ENCODE data around the gene SEPTIN8. TPM values are rescaled to one million over a fixed set of nuclear protein-coding genes. Genes with fewer than 3 reads are reported as not detected.
A peak's percentile ranks its signal among the peaks of the same experiment; 100 is the strongest.

Gene SEPTIN8
- polyA plus RNA-seq, 1 of the 3 experiments (the other 2 are of a cell fraction) = 54.9 TPM

DNA sequence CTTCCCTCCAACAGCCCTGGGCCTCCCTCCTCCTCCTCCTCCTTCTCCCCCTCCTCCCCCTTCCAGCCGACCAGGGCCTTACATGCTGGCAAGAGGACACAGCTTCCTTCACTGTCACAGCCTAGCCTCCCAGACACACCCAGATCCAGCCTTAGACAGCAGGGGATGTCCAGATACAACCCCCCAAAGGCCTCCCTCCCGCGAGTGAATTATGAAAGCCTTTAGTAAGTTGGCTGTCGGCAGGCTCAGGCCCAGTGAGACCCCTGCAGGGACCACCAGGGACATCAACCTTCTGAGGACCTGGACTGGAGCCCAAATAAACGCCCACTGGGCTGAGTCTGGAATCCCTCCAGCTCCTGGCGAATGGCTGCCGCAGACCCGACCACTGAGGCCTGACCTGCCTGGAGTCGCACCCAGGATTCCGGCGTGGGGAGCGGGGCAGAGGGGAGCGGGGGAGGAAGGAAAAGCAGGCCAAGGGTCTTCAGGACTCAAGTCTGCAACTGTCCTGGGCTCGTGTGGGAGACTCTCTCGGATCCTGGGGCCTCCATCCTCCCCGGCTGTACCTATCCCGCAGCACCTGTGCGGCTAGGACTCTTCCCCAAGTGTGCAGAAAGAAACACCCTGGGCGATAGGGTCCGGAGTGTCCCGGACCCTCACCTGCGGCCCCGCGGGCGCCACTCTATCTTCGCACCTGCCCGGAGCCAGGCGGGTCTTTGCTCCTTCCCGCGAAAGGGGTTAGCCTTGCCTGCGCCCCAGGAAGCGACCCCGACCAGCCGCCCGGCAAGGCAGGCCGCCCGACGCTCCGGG, 705 bp downstream of the SEPTIN8 start (continued):
- TF ChIP-seq, protein P1, sequence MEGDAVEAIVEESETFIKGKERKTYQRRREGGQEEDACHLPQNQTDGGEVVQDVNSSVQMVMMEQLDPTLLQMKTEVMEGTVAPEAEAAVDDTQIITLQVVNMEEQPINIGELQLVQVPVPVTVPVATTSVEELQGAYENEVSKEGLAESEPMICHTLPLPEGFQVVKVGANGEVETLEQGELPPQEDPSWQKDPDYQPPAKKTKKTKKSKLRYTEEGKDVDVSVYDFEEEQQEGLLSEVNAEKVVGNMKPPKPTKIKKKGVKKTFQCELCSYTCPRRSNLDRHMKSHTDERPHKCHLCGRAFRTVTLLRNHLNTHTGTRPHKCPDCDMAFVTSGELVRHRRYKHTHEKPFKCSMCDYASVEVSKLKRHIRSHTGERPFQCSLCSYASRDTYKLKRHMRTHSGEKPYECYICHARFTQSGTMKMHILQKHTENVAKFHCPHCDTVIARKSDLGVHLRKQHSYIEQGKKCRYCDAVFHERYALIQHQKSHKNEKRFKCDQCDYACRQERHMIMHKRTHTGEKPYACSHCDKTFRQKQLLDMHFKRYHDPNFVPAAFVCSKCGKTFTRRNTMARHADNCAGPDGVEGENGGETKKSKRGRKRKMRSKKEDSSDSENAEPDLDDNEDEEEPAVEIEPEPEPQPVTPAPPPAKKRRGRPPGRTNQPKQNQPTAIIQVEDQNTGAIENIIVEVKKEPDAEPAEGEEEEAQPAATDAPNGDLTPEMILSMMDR (IDR thresholded peaks at IDR 0.05) = no peak
- no peak for TF ChIP-seq MXI1 (IDR thresholded peaks at IDR 0.05; ENCODE audit: low read depth, low read length)
- no peak for TF ChIP-seq EP300 (IDR thresholded peaks at IDR 0.05; ENCODE audit: borderline replicate concordance in 1 of 2, low read depth in 1 of 2, low read length in 1 of 2)
- no peak for TF ChIP-seq TCF12 (IDR thresholded peaks at IDR 0.05)

DNA sequence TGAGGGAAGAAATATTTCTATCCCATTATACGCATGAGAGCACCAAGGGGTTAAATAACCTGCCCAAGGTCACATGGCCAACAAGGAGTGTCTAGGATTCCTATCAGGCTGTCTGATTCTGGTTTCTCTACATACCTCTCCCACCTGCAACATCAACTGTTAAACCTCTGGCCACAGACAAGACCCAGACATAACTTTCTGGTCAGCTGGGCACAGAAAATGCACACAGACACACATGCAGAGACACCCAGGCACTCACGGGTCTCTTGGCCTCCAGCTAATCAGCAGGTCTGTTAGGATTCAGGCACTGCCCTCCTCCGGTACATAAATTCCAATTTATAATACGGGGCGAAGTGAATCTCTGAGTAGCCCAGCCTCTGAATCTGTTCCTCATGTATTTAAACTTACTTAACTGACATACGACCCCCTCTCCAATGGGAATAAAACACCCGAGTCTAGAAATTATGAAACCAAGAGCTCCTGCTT, 1.5 kb downstream of the SEPTIN8 start:
- Histone ChIP-seq H2AFZ (ENCODE audit: low read depth) (no peak overlapping the region), H4K20me1 (ENCODE audit: insufficient read depth) (0 out of 2 replicates have a peak, but pooled peaks cover 4% of the 10 kb centered on the region), H3K36me3 (replicated peaks in 1 of 2; ENCODE audit: control insufficient read depth in 1 of 2, insufficient read depth in 2 of 2, low read length in 1 of 2) (no peaks in the 10 kb centered on the region), H3K4me2 (peak overlapping the region; percentile 96), H3F3A (replicated peaks; ENCODE audit: insufficient read depth) (peaks cover 5% of the 10 kb centered on the region), H3K9me3 (no peaks in the 10 kb centered on the region), H3K4me3 (ENCODE audit: low read depth in 2 of 2, low read length in 1 of 2) (peak overlapping the region in 1 of 2 experiments; percentile 75), H3K9me2 (no peaks in the 10 kb centered on the region), H3K4me1 (ENCODE audit: control insufficient read depth in 1 of 2, insufficient read depth in 2 of 2, low read depth in 1 of 2, low read length in 1 of 2) (peaks cover 10 to 49% of the 10 kb centered on the region in 2 experiments; a peak in 1 of 4 replicates), H3K27ac (ENCODE audit: low read depth in 2 of 2, low read length in 1 of 2) (no peak overlapping the region), H3K9ac (peak overlapping the region; percentile 63; the same call in 1 of the 2 replicates), H3K79me2 (ENCODE audit: insufficient read depth) (peaks cover 61% of the 10 kb centered on the region), H3K27me3 (ENCODE audit: insufficient read depth) (no peaks in the 10 kb centered on the region)
- ChIA-PET POLR2A (interaction anchor here (0.6 kb wide), 1 partner anchor 15 kb away, joined by 4 read pairs; no protein-coding TSS in a partner anchor), CTCF (interaction anchor here (0.7 to 3.0 kb wide), 8 partner anchors 10 to 54 kb away, joined by 3 to 16 read pairs (median 4); partner anchors contain the start of gene CCNI2)
- TF ChIP-seq MXI1 (IDR thresholded peaks at IDR 0.05; ENCODE audit: low read depth, low read length) (no peak), MEF2A (IDR thresholded peaks at IDR 0.05; ENCODE audit: borderline replicate concordance, low read depth) (no peak), TEAD4 (IDR thresholded peaks at IDR 0.05; ENCODE audit: borderline replicate concordance, insufficient read depth) (no peak), NRF1 (IDR thresholded peaks at IDR 0.05; ENCODE audit: low read depth, low read length) (no peak), GABPA (IDR thresholded peaks at IDR 0.05; ENCODE audit: low read depth) (no peak)
- TF ChIP-seq, protein P2, sequence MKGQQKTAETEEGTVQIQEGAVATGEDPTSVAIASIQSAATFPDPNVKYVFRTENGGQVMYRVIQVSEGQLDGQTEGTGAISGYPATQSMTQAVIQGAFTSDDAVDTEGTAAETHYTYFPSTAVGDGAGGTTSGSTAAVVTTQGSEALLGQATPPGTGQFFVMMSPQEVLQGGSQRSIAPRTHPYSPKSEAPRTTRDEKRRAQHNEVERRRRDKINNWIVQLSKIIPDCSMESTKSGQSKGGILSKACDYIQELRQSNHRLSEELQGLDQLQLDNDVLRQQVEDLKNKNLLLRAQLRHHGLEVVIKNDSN (IDR thresholded peaks at IDR 0.05; ENCODE audit: borderline replicate concordance, low read depth) = 0 out of 2 replicates have a peak, but pooled peaks have one; percentile 34
- TF ChIP-seq, protein P3, sequence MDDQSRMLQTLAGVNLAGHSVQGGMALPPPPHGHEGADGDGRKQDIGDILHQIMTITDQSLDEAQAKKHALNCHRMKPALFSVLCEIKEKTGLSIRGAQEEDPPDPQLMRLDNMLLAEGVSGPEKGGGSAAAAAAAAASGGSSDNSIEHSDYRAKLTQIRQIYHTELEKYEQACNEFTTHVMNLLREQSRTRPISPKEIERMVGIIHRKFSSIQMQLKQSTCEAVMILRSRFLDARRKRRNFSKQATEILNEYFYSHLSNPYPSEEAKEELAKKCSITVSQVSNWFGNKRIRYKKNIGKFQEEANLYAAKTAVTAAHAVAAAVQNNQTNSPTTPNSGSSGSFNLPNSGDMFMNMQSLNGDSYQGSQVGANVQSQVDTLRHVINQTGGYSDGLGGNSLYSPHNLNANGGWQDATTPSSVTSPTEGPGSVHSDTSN (IDR thresholded peaks at IDR 0.05) = no peak
- no peak for DNase-seq
- 88% methylated on average over 7 of the region's 7 CpGs for whole genome bisulfite sequencing (ENCODE audit: low lambda C conversion rate)
